ENCODE results near the gene B3GNT9.
A peak's percentile ranks its signal among the peaks of the same experiment; 100 is the strongest.

B3GNT9 gene

GRCh38 chr16:67116388-67117311 lies 34.1 kb downstream of the B3GNT9 start:
- POLR2A ChIA-PET, result interaction anchor here (1.1 kb wide), 1 partner anchor 89 kb away, joined by 3 read pairs; no protein-coding TSS in a partner anchor
- no peak for DNase-seq (ENCODE audit: extremely low spot score)

GRCh38 chr16:67115639-67116038 lies 35.2 kb downstream of the B3GNT9 start:
- POLR2A ChIA-PET, result interaction anchor here (1.1 kb wide), 1 partner anchor 88 kb away, joined by 3 read pairs; no protein-coding TSS in a partner anchor
- no peak for TF ChIP-seq FOXM1 (IDR thresholded peaks at IDR 0.05; ENCODE audit: borderline replicate concordance)
- TF ChIP-seq SP1 (IDR thresholded peaks at IDR 0.05), result no peak
- no peak for TF ChIP-seq FOXA1 (IDR thresholded peaks at IDR 0.05)
- no peak for TF ChIP-seq TARDBP (IDR thresholded peaks at IDR 0.05)
- no peak for TF ChIP-seq ZNF384 (IDR thresholded peaks at IDR 0.05)
- TF ChIP-seq FOXK2 (IDR thresholded peaks at IDR 0.05), result no peak
- no peak for TF ChIP-seq LEF1 (IDR thresholded peaks at IDR 0.05; ENCODE audit: borderline replicate concordance)
- no peak for TF ChIP-seq ELF4 (IDR thresholded peaks at IDR 0.05)
- CTCF ChIA-PET, result interaction anchor here (0.8 to 1.1 kb wide), 3 partner anchors 14 to 93 kb away, joined by 3 to 4 read pairs (median 3); no protein-coding TSS in a partner anchor
- DNase-seq (ENCODE audit: extremely low spot score), result no peak

More at GRCh38 chr16:67116388-67117311, 34.1 kb downstream of the B3GNT9 start:
- CTCF ChIA-PET, result interaction anchor here (0.9 kb wide), 1 partner anchor 15 kb away, joined by 4 read pairs; no protein-coding TSS in a partner anchor
- TF ChIP-seq ZNF384 (IDR thresholded peaks at IDR 0.05) (no peak), HDGF (IDR thresholded peaks at IDR 0.05; ENCODE audit: borderline replicate concordance) (no peak), ELF4 (IDR thresholded peaks at IDR 0.05) (no peak), CTBP1 (IDR thresholded peaks at IDR 0.05; ENCODE audit: borderline replicate concordance) (no peak), FOXA1 (IDR thresholded peaks at IDR 0.05) (no peak), TARDBP (IDR thresholded peaks at IDR 0.05) (no peak), BHLHE40 (IDR thresholded peaks at IDR 0.05; ENCODE audit: borderline replicate concordance) (no peak), L3MBTL2 (conservative IDR thresholded peaks at IDR 0.05) (no peak), FOXK2 (IDR thresholded peaks at IDR 0.05) (no peak)

- CTCF ChIA-PET, result interaction anchor here (0.6 to 1.1 kb wide), 3 partner anchors 11 to 225 kb away, joined by 3 to 5 read pairs (median 5); no protein-coding TSS in a partner anchor
- POLR2A ChIA-PET, result no interaction called here
- no peak for DNase-seq (ENCODE audit: extremely low spot score)
- no peak for TF ChIP-seq ARNT (IDR thresholded peaks at IDR 0.05)
Observed at GRCh38 chr16:67114793-67115192, 36.0 kb downstream of the B3GNT9 start.

GRCh38 chr16:67112591-67113399 lies 38.0 kb downstream of the B3GNT9 start:
- TF ChIP-seq BHLHE40 (IDR thresholded peaks at IDR 0.05; ENCODE audit: borderline replicate concordance) (no peak), L3MBTL2 (conservative IDR thresholded peaks at IDR 0.05) (no peak), ELF4 (IDR thresholded peaks at IDR 0.05) (no peak), SUZ12 (IDR thresholded peaks at IDR 0.05) (no peak), CTBP1 (IDR thresholded peaks at IDR 0.05; ENCODE audit: borderline replicate concordance) (no peak), FOXM1 (IDR thresholded peaks at IDR 0.05; ENCODE audit: borderline replicate concordance) (no peak), LEF1 (IDR thresholded peaks at IDR 0.05; ENCODE audit: borderline replicate concordance) (no peak), PKNOX1 (IDR thresholded peaks at IDR 0.05) (no peak), FOXA1 (IDR thresholded peaks at IDR 0.05) (no peak)
- ChIA-PET CTCF (interaction anchor here (1.9 kb wide), 1 partner anchor 43 kb away, joined by 8 read pairs; no protein-coding TSS in a partner anchor), POLR2A (interaction anchor here (1.2 kb wide), 1 partner anchor 179 kb away, joined by 3 read pairs; no protein-coding TSS in a partner anchor)
- no peak for DNase-seq (ENCODE audit: extremely low spot score)

GRCh38 chr16:67111951-67112444 lies 38.8 kb downstream of the B3GNT9 start:
- CTCF ChIA-PET, result interaction anchor here (1.2 to 1.9 kb wide), 2 partner anchors 21 to 43 kb away, joined by 3 to 8 read pairs; no protein-coding TSS in a partner anchor
- POLR2A ChIA-PET, result interaction anchor here (1.2 kb wide), 1 partner anchor 179 kb away, joined by 3 read pairs; no protein-coding TSS in a partner anchor
- TF ChIP-seq L3MBTL2 (conservative IDR thresholded peaks at IDR 0.05) (no peak), NFRKB (IDR thresholded peaks at IDR 0.05) (no peak), ZNF384 (IDR thresholded peaks at IDR 0.05) (no peak), HDGF (IDR thresholded peaks at IDR 0.05; ENCODE audit: borderline replicate concordance) (no peak), TARDBP (IDR thresholded peaks at IDR 0.05) (no peak), ELF4 (IDR thresholded peaks at IDR 0.05) (no peak), CTBP1 (IDR thresholded peaks at IDR 0.05; ENCODE audit: borderline replicate concordance) (no peak), SP1 (IDR thresholded peaks at IDR 0.05) (no peak)
- no peak for DNase-seq (ENCODE audit: extremely low spot score)

GRCh38 chr16:67109407-67110135 lies 41.2 kb downstream of the B3GNT9 start, which contains the start of gene PHAF1:
PHAF1 (plus strand) TSS chr16:67109941; CDS start chr16:67110176, 235 bp downstream.
- peak; percentile 100 for DNase-seq (ENCODE audit: extremely low spot score)
- CTCF ChIA-PET, result interaction anchor here (0.6 kb wide), 1 partner anchor 8 kb away, joined by 3 read pairs; no protein-coding TSS in a partner anchor

More at GRCh38 chr16:67109407-67110135, 41.2 kb downstream of the B3GNT9 start, which contains the start of gene PHAF1:
- POLR2A ChIA-PET, result no interaction called here
- peak; percentile 43; the same call in 1 of the 2 replicates for TF ChIP-seq L3MBTL2 (conservative IDR thresholded peaks at IDR 0.05)
- TF ChIP-seq NFRKB (IDR thresholded peaks at IDR 0.05), result no peak
- no peak for TF ChIP-seq FOXA1 (IDR thresholded peaks at IDR 0.05)
- no peak for TF ChIP-seq CTBP1 (IDR thresholded peaks at IDR 0.05; ENCODE audit: borderline replicate concordance)
